Kidney epithelial cell (primary cell): Measurements from ENCODE around the gene ZNF562. TPM values are rescaled to one million over a fixed set of nuclear protein-coding genes. Genes with fewer than 3 reads are reported as not detected.

Experiments used
- DNase-seq: peaks from one replicate; pipeline ENCODE4 v3.0.0-alpha.2; 2010; ENCODE audit warnings: low read depth
- H3K27me3 ChIP-seq: 2 replicates; pipeline ENCODE4 v1.6.0; 2011; ENCODE audit warnings: low read length; ENCODE audit not compliant: control insufficient read depth, insufficient read depth
- H3K36me3 ChIP-seq: 2 replicates; pipeline ENCODE4 v1.5.1; 2011; ENCODE audit warnings: low read length; ENCODE audit not compliant: control insufficient read depth, insufficient read depth
- H3K4me3 ChIP-seq: 2 replicates; pipeline ENCODE4 v1.5.1; 2011; ENCODE audit warnings: low read depth, mild to moderate bottlenecking, control low read depth, low read length
- CTCF ChIP-seq: IDR thresholded peaks from 2 replicates; pipeline ENCODE4 v1.5.1; 2011; ENCODE audit warnings: mild to moderate bottlenecking, moderate library complexity, low read length, control low read depth, inconsistent platforms; ENCODE audit not compliant: insufficient read depth, poor library complexity, severe bottlenecking
- total RNA-seq: library from RNA; depleted of rRNA; stranded (reverse); fragments of >200 nt; gene quantifications from 2 replicates; pipeline ENCODE4 v1.2.3, GENCODE V29; 2015

Gene ZNF562
- total RNA-seq, 1 donor from 2014 or later, result 37.4 TPM

- TF ChIP-seq CTCF, result no peak
- Histone ChIP-seq H3K27me3 (no peaks in the 10 kb centered on the region), H3K4me3 (no peak overlapping the region), H3K36me3 (no peaks in the 10 kb centered on the region)
- DNase-seq, result no peak
Observed at GRCh38 chr19:9627856-9628255, 47.0 kb downstream of the ZNF562 start.

- no peaks in the 10 kb centered on the region for H3K27me3 ChIP-seq
- H3K36me3 ChIP-seq, result peaks cover under 1% of the 10 kb centered on the region
- H3K4me3 ChIP-seq, result no peak overlapping the region
- TF ChIP-seq CTCF, result no peak
- DNase-seq, result no peak
Observed at GRCh38 chr19:9622531-9622930, 52.4 kb downstream of the ZNF562 start.

- Histone ChIP-seq H3K4me3 (peak within 1 kb of the TSS; percentile 87), H3K36me3 (peaks cover 1% of the 10 kb centered on the region), H3K27me3 (no peaks in the 10 kb centered on the region)
- no peak for TF ChIP-seq CTCF
- DNase-seq, result peak; percentile 65
Observed at GRCh38 chr19:9621156-9622037, 53.5 kb downstream of the ZNF562 start, which contains the start of gene ZNF561. Gene ZNF561 (minus strand): TSS chr19:9621232. CDS start chr19:9619456, 1,776 bp downstream.

- peak overlapping the region; percentile 87 for H3K4me3 ChIP-seq
- no peak for DNase-seq
- no peak for TF ChIP-seq CTCF
- peaks cover 1% of the 10 kb centered on the region for H3K36me3 ChIP-seq
- no peaks in the 10 kb centered on the region for H3K27me3 ChIP-seq
Observed at GRCh38 chr19:9620842-9621155, 54.1 kb downstream of the ZNF562 start.

- no peaks in the 10 kb centered on the region for H3K27me3 ChIP-seq
- H3K4me3 ChIP-seq, result no peak overlapping the region
- H3K36me3 ChIP-seq, result peaks cover 4% of the 10 kb centered on the region
- no peak for DNase-seq
- no peak for TF ChIP-seq CTCF
Observed at GRCh38 chr19:9615844-9616243, 59.1 kb downstream of the ZNF562 start.
